Body of pancreas (tissue), 4 donors: Measurements from ENCODE around the gene CALML3. TPM values are rescaled to one million over a fixed set of nuclear protein-coding genes. Genes with fewer than 3 reads are reported as not detected.
A peak's percentile ranks its signal among the peaks of the same experiment; 100 is the strongest.

ENCODE experiments used
- ATAC-seq: fragments of 150-250 bp; one replicate; pipeline ENCODE4 v1.9.1; 2016
- DNase-seq, 4 donors: peaks; one replicate each; pipeline ENCODE4 v3.0.0-alpha.2; 2019
- H3K27ac ChIP-seq, 4 donors: fragments of 200-600 bp; sonication (generic); 1 replicate in 3 of 4; 2 replicates in 1 of 4; pipeline versions ENCODE4 v1.5.1 to v1.6.1; 2016 to 2019; ENCODE audit warnings: mild to moderate bottlenecking in 1 of 4, mixed read lengths in 1 of 4, moderate library complexity in 1 of 4
- H3K27me3 ChIP-seq, 2 donors: fragments of 200-600 bp; sonication (generic); one replicate each; pipeline ENCODE4 v1.6.0; 2016; ENCODE audit warnings: mild to moderate bottlenecking in 1 of 2
- H3K36me3 ChIP-seq, 2 donors: fragments of 200-600 bp; sonication (generic); replicated peaks in 1 of 2; 2 replicates each; pipeline ENCODE4 v1.5.1; 2016; ENCODE audit warnings: low read depth in 2 of 2; ENCODE audit not compliant: insufficient read depth in 1 of 2
- H3K4me1 ChIP-seq: fragments of 200-600 bp; sonication (generic); one replicate; pipeline ENCODE4 v1.6.0; 2016
- H3K4me3 ChIP-seq, 2 donors: fragments of 200-600 bp; sonication (generic); 1 replicate in 1 of 2; 2 replicates in 1 of 2; pipeline ENCODE4 v1.5.1; 2016 to 2019
- H3K9me3 ChIP-seq, 3 donors: fragments of 200-600 bp; sonication (generic); 1 replicate in 2 of 3; 2 replicates in 1 of 3; pipeline ENCODE4 v1.5.1; 2016
- POLR2A ChIP-seq, 3 donors: fragments of 450-650 bp; IDR thresholded peaks; one replicate each; pipeline ENCODE4 v1.6.1; 2016; ENCODE audit warnings: antibody characterized with exemption in 3 of 3, mild to moderate bottlenecking in 2 of 3
- WGBS, 2 donors: methylation state at CpG; one replicate each; pipeline ENCODE4 v1.1.5; 2017; 5-methylcytosine and 5-hydroxymethylcytosine counted together
- intact Hi-C: fragments of 100-400 bp; cut with DNase I; formaldehyde crosslinking; loops from one replicate; pipeline ENCODE4 v1.15.1; 2023
- total RNA-seq, 2 donors: library from RNA; depleted of rRNA; stranded (reverse); fragments of >200 nt; gene quantifications; one replicate each; pipeline ENCODE4 v1.1.0, GENCODE V29; 2016
- TF ChIP-seq, protein P1 (sequence below), 7 experiments: fragments of 450-650 bp in 4 of 7; fragments of 200-600 bp in 3 of 7; sonication (generic) in 3 of 7; IDR thresholded peaks; one replicate each; pipeline ENCODE4 v1.5.1; 2016 to 2019; ENCODE audit warnings: antibody characterized with exemption in 7 of 7

Gene CALML3
- total RNA-seq, 2 donors from 2014 or later, result not detected

DNA sequence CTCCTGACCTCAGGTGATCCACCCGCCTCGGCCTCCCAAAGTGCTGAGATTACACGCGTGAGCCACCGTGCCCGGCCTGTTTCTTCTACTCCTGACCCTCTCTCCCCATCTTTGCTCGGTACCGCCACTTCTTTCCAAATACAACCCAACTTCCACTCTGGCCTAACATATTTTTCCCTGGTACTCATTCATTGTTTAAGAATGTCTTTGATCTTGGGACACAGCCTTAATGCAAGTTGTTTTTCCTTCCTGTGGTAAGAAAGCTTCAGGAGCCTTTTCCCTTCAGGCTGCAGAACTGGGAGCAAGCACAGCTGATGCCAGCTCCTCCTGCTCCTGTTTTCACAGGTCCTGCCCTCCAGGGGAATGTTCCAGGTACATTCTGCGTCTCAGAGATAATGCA lies 13.7 kb downstream of the CALML3 start:
- no peak for TF ChIP-seq POLR2A (IDR thresholded peaks at IDR 0.05)
- TF ChIP-seq, protein P1, sequence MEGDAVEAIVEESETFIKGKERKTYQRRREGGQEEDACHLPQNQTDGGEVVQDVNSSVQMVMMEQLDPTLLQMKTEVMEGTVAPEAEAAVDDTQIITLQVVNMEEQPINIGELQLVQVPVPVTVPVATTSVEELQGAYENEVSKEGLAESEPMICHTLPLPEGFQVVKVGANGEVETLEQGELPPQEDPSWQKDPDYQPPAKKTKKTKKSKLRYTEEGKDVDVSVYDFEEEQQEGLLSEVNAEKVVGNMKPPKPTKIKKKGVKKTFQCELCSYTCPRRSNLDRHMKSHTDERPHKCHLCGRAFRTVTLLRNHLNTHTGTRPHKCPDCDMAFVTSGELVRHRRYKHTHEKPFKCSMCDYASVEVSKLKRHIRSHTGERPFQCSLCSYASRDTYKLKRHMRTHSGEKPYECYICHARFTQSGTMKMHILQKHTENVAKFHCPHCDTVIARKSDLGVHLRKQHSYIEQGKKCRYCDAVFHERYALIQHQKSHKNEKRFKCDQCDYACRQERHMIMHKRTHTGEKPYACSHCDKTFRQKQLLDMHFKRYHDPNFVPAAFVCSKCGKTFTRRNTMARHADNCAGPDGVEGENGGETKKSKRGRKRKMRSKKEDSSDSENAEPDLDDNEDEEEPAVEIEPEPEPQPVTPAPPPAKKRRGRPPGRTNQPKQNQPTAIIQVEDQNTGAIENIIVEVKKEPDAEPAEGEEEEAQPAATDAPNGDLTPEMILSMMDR (IDR thresholded peaks at IDR 0.05), result no peak
- no peaks in the 10 kb centered on the region for H3K27me3 ChIP-seq
- no peaks in the 10 kb centered on the region for H3K4me1 ChIP-seq
- DNase-seq (no peak), ATAC-seq (no peak)
- H3K9me3 ChIP-seq, result no peaks in the 10 kb centered on the region
- WGBS, 2 donors, result 93 to 94% methylated on average over 9 of the region's 9 CpGs
- no peak overlapping the region for H3K4me3 ChIP-seq
- intact Hi-C loops, result no loop called here
- no peaks in the 10 kb centered on the region for H3K36me3 ChIP-seq
- H3K27ac ChIP-seq, result no peak overlapping the region

DNA sequence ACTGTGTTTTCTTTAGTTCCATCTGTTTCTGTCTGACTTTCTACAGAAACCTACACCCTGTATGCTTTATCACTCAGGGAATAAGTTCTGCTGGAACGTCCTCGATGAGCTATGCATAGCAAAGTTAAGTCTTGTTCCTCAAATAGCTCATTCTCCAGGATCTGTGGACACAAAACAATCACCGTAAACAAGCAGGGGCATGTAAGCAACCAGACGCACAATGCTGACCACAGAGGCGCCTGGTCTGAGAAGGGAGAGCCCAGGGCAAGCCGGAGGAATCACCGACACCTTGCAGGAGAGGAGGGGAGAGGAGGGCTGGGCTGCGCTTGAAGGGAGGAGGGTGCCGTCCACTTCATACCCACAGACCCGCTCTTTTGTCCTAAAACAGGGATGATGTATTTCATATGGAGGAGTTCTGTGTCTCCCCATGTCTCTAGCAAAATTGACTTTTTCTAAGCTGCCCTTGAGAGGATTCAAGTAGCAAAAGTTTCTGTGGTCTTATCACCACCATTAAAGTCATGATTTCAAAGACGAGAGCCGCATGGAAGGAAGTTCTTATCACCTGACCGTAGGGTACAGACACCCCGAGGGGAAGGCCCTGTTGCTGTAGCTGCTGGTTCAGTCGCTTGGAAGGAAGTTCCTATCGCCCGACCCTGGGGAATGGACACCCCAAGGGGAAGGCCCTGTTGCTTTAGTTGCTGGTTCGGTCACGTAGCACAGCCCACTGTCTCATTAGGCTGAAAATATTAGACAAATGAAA lies 14.3 kb downstream of the CALML3 start:
- Histone ChIP-seq H3K27me3 (no peaks in the 10 kb centered on the region), H3K9me3 (no peaks in the 10 kb centered on the region), H3K27ac (no peak overlapping the region), H3K36me3 (no peaks in the 10 kb centered on the region), H3K4me3 (no peak overlapping the region), H3K4me1 (peaks cover 2% of the 10 kb centered on the region)
- ATAC-seq (no peak), DNase-seq (peak in 2 of 4 donors; percentile 3 to 9)
- TF ChIP-seq, protein P1 (IDR thresholded peaks at IDR 0.05), result no peak
- no peak for TF ChIP-seq POLR2A (IDR thresholded peaks at IDR 0.05)
- intact Hi-C loops, result no loop called here
- 86 to 90% methylated on average over 19 of the region's 19 CpGs for WGBS, 2 donors

DNA sequence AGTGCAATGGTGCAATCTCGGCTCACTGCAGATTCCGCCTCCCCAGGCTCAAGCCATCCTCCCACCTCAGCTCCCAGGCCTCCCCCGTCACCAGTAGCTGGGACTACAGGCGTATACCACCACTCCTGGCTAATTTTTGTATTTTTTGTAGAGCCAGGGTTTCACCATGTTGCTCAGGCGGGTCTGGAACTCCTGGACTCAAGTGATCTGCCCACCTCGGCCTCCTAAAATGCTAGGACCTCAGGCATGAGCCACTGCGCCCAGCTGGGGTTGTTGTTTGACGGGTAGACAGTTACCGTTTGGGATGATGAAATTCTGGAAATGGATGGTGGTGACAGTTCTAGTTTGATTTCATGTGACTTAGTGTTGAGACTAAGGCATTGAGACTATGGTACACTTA lies 15.3 kb downstream of the CALML3 start:
- Histone ChIP-seq H3K27ac (no peak overlapping the region), H3K9me3 (no peaks in the 10 kb centered on the region), H3K4me1 (peaks cover 12% of the 10 kb centered on the region), H3K27me3 (no peaks in the 10 kb centered on the region), H3K4me3 (no peak overlapping the region), H3K36me3 (no peaks in the 10 kb centered on the region)
- intact Hi-C loops, result no loop called here
- ATAC-seq, result no peak
- WGBS, 2 donors, result 93 to 94% methylated on average over 9 of the region's 9 CpGs
- no peak for DNase-seq
- TF ChIP-seq POLR2A (IDR thresholded peaks at IDR 0.05), result no peak
- TF ChIP-seq, protein P1 (IDR thresholded peaks at IDR 0.05), result no peak

GRCh38 chr10:5540891-5541290 lies 16.1 kb downstream of the CALML3 start:
- no peak for ATAC-seq
- no peak for DNase-seq
- no peaks in the 10 kb centered on the region for H3K9me3 ChIP-seq
- 95 to 96% methylated on average over 3 of the region's 3 CpGs for WGBS, 2 donors
- intact Hi-C loops, result no loop called here
- no peaks in the 10 kb centered on the region for H3K36me3 ChIP-seq
- H3K4me1 ChIP-seq, result peaks cover 19% of the 10 kb centered on the region
- TF ChIP-seq POLR2A (IDR thresholded peaks at IDR 0.05), result no peak
- TF ChIP-seq, protein P1 (IDR thresholded peaks at IDR 0.05), result no peak
- no peak overlapping the region for H3K27ac ChIP-seq
- no peak overlapping the region for H3K4me3 ChIP-seq
- H3K27me3 ChIP-seq, result no peaks in the 10 kb centered on the region

GRCh38 chr10:5542100-5542499 lies 17.3 kb downstream of the CALML3 start:
- no peaks in the 10 kb centered on the region for H3K36me3 ChIP-seq
- no peak overlapping the region for H3K4me3 ChIP-seq
- H3K4me1 ChIP-seq, result peaks cover 32% of the 10 kb centered on the region
- intact Hi-C loops, result no loop called here
- no peak for DNase-seq
- no peaks in the 10 kb centered on the region for H3K27me3 ChIP-seq
- 97 to 98% methylated on average over 1 of the region's 1 CpG for WGBS, 2 donors
- H3K27ac ChIP-seq, result no peak overlapping the region
- no peak for TF ChIP-seq POLR2A (IDR thresholded peaks at IDR 0.05)
- TF ChIP-seq, protein P1 (IDR thresholded peaks at IDR 0.05), result no peak
- no peak for ATAC-seq
- no peaks in the 10 kb centered on the region for H3K9me3 ChIP-seq
